GM10248 (cell line): ENCODE data around the gene ANTXR1.
A peak's percentile ranks its signal among the peaks of the same experiment; 100 is the strongest.

Experiments used
- CTCF ChIA-PET: fragments of 300-600 bp; sonication (Branson Sonifier 250); formaldehyde crosslinking; extraction: SDS; loops from one replicate; lab custom pipeline; 2021; ENCODE audit warnings: antibody characterized with exemption; lab: Yijun Ruan, JAX
- POLR2A ChIA-PET: fragments of 350-650 bp; sonication (Branson Sonifier 250); formaldehyde crosslinking; extraction: SDS; loops from one replicate; lab custom pipeline; 2020; ENCODE audit warnings: antibody characterized with exemption; lab: Yijun Ruan, JAX
- DNase-seq: peaks from one replicate; pipeline ENCODE4 v3.0.0; 2012; ENCODE audit errors: extremely low spot score
- TF ChIP-seq, protein P1 (sequence below): IDR thresholded peaks from 2 replicates; pipeline ENCODE4 v1.5.1; 2012; ENCODE audit warnings: mild to moderate bottlenecking, low read depth; ENCODE audit errors: extremely low read depth, missing control alignments, control extremely low read depth

ANTXR1 gene

DNA sequence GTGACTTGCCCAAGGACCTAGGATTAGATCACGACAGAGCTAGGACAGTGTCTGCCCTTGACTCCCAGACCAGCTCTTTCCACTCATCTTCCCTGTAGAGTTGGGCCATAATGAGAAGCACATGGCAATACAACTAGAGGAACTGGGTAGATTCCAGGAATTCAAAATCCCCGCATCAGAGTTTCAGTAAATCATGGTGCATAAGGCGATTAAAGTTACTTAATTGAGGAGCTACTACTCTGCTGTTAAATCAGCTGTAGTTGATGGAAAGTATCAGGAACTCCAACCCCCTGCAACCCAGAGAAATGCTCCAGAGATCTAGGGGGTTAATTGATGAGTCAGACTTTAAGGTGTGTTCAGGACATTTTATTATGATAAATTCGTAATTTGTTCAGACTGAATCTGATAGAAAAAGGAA is 5.7 kb downstream of the ANTXR1 start:
- CTCF ChIA-PET, result no interaction called here
- POLR2A ChIA-PET, result no interaction called here
- TF ChIP-seq, protein P1, sequence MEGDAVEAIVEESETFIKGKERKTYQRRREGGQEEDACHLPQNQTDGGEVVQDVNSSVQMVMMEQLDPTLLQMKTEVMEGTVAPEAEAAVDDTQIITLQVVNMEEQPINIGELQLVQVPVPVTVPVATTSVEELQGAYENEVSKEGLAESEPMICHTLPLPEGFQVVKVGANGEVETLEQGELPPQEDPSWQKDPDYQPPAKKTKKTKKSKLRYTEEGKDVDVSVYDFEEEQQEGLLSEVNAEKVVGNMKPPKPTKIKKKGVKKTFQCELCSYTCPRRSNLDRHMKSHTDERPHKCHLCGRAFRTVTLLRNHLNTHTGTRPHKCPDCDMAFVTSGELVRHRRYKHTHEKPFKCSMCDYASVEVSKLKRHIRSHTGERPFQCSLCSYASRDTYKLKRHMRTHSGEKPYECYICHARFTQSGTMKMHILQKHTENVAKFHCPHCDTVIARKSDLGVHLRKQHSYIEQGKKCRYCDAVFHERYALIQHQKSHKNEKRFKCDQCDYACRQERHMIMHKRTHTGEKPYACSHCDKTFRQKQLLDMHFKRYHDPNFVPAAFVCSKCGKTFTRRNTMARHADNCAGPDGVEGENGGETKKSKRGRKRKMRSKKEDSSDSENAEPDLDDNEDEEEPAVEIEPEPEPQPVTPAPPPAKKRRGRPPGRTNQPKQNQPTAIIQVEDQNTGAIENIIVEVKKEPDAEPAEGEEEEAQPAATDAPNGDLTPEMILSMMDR, result no peak
- DNase-seq, result no peak

DNA sequence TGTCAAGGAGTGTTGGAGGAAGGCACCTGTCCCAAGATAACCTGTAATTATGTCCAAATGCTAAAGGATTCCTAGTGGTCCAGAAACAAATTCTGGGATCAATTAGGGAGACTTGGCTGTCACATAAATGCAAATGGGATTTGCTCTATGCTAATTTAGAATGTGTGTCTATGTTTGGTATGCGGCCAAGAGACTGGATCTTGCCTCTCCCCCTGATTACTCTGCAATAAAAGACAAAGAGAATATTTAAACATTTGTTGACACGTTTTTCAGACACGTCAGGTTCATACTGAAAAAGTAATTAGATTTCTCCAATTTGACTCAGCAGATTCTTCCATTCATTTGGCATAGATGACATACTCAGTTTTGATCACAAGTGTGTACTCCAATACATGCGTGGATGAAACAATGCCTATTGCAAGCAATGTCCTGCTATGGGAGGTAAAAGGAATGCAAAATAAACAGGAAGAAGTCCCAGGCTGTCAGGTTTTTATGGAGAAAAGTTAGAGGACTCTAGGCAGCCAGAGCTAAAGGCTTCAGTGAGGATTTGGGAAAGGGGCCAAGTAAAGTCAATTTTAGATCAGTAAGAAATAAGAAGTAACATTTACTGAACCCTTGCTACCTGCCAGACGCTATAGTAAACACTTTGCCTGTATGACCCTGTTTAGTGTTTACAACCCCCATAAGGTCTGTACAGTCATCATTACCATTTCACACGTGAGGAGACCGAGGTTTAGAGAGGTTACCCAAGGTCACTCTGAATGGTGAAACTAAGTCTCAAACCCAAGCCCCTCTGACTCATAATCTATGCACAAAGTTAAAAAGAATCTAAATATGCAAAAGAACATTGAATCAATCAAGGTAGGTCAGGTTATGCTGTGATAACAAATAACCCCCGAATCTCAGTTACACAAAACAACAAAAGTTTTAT is 7.8 kb downstream of the ANTXR1 start:
- ChIA-PET CTCF (no interaction called here), POLR2A (no interaction called here)
- TF ChIP-seq, protein P1, result no peak
- no peak for DNase-seq

DNA sequence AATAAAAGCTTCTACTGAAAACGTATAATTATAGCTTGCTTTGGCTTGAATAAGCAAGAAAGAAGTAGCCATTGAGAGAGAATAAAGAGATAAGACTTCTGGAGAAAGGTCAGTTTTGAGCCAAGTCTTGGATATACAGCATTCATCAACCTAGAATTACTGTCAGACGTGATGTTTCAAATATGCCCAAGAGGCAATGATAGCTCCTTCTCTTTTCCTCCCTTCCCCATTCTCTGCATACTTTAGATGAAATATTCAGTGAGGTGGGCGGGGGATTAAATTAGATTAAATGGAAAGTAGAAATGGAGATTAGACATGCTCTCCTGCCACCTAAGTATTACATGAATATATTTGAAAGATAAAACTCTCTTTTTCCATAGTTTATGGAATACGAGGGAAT is 8.7 kb downstream of the ANTXR1 start:
- POLR2A ChIA-PET, result no interaction called here
- CTCF ChIA-PET, result interaction anchor here (1.2 kb wide), 1 partner anchor 9 kb away, joined by 3 read pairs; the partner anchor contains the start of gene ANTXR1
- TF ChIP-seq, protein P1, result no peak
- DNase-seq, result no peak

DNA sequence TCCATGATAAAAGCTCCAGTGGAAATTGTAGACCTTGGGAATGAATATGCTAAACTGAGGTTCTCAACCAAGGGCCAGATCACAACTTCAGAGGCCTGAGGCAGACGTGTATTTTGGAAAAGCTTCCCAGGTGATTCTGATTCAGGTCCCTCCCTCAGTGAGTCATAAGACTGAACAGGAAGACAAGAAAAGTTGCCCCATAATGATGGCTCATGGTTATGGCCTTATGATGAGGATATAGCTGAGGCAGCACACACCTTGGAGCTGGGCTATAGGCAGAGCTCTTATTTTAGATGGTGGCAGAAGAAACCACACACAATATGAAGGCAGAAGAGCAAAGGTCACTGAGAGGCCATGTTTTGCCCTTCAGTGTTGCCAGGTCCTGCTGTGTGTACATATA is 9.6 kb downstream of the ANTXR1 start:
- TF ChIP-seq, protein P1, result no peak
- ChIA-PET CTCF (interaction anchor here (1.2 kb wide), 1 partner anchor 10 kb away, joined by 3 read pairs; the partner anchor contains the start of gene ANTXR1), POLR2A (no interaction called here)
- no peak for DNase-seq

DNA sequence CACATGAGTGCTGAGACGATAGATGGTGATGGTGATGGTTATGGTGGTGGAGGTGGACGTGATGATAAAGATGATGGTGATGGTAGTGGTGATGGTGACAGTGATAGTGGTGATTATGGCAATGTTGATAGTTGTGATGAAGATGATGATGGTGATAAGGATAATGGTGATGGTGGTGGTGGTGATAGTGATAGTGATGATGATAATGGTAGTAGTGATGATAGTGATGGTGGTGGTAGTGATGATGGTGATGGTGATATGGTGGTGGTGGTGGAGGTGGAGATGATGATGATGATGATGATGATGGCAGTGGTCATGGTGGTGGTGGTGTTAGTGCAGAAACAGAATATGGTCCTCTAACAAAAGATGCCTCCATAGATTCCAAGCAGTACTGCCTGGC is 10.3 kb downstream of the ANTXR1 start:
- POLR2A ChIA-PET, result no interaction called here

DNA sequence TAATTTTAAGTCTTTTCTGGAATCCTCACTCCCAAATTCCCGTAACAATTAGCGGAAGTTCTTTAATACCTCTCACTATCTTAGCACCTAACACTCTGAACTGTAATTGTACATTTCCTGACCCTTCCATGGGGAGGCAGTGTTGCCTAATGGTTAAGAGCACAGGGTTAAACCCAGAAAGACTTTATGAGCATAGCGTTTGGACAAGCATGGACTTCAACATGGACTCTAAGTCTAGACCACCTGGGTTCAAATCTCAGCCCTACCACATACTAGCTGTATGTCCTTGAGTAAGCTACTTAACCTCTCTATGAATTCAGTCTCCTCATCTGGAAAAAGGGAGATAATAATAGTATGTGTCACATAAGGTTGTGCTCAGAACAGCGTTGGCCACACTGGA is 13.0 kb downstream of the ANTXR1 start:
- DNase-seq, result peak; percentile 26
- ChIA-PET POLR2A (no interaction called here), CTCF (interaction anchor here (0.9 to 1.8 kb wide), 7 partner anchors 14 to 699 kb away, joined by 3 to 14 read pairs (median 3); no protein-coding TSS in a partner anchor)
- TF ChIP-seq, protein P1, result peak; percentile 53

More for the DNA sequence above, 10.3 kb downstream of the ANTXR1 start:
- no peak for DNase-seq
- CTCF ChIA-PET, result interaction anchor here (1.4 to 1.7 kb wide), 2 partner anchors 283 to 285 kb away, joined by 3 read pairs; no protein-coding TSS in a partner anchor
- TF ChIP-seq, protein P1, result no peak
